Stimulated activated memory B cell treated with anti-CD40 and anti-IgM and Interleukin-4, amounts not matched to agents 10 μg/mL and 1 μg/mL and 100 μg/mL, for 72 hours (primary cell): ENCODE data around the gene DUSP7.
A peak's percentile ranks its signal among the peaks of the same experiment; 100 is the strongest.

Experiments
- ATAC-seq: fragments of 150-1000 bp; cut with Tn5 transposase; 2 replicates; pipeline ENCODE4 v1.10.0; 2021
- H3K27ac Mint-ChIP-seq: one replicate; pipeline ENCODE4 v1.8.0; 2022; ENCODE audit warnings: mild to moderate bottlenecking, mixed read lengths
- H3K27me3 Mint-ChIP-seq: one replicate; pipeline ENCODE4 v1.8.0; 2022; ENCODE audit warnings: mixed read lengths
- H3K36me3 Mint-ChIP-seq: one replicate; pipeline ENCODE4 v1.8.0; 2022; ENCODE audit warnings: mixed read lengths
- H3K4me1 Mint-ChIP-seq: one replicate; pipeline ENCODE4 v1.8.0; 2022; ENCODE audit warnings: mixed read lengths
- H3K4me3 Mint-ChIP-seq: one replicate; pipeline ENCODE4 v1.8.0; 2022; ENCODE audit warnings: mild to moderate bottlenecking, moderate library complexity, mixed read lengths
- H3K9me3 Mint-ChIP-seq: one replicate; pipeline ENCODE4 v1.8.0; 2022; ENCODE audit warnings: mixed read lengths

Gene DUSP7, protein sequence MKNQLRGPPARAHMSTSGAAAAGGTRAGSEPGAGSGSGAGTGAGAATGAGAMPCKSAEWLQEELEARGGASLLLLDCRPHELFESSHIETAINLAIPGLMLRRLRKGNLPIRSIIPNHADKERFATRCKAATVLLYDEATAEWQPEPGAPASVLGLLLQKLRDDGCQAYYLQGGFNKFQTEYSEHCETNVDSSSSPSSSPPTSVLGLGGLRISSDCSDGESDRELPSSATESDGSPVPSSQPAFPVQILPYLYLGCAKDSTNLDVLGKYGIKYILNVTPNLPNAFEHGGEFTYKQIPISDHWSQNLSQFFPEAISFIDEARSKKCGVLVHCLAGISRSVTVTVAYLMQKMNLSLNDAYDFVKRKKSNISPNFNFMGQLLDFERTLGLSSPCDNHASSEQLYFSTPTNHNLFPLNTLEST

DNA sequence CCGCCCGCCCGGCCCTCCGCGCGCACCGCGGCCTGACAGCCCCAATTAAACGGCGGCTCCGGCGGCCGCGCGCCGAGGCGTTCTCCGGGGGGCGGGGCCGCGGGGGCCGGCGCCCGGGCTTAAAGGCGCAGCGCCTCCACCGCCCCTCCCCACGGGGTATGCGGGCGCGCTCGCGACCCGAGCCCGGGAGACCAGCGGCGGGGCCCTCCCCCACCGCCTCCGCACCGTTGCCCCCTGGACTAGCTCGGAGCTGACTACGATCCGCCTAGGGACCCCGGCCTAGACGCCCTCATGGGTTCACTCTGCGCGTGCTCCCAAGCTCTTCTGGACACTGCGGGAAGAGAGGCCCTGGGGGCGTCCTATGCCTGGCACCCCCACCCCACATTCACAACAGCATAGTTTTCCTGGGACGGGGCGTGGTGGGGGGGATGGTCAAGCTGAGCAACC, at the start of gene DUSP7:
DUSP7 (minus strand) TSS at position 51 of the 447 bp plus-strand sequence. CDS start 205 bp downstream, outside the sequence.
- peak within 1 kb of the TSS; percentile 88 for H3K4me3 Mint-ChIP-seq
- ATAC-seq: peak; percentile 67
- peaks cover 63% of the 10 kb centered on the region for H3K4me1 Mint-ChIP-seq
- peaks cover 6% of the 10 kb centered on the region for H3K36me3 Mint-ChIP-seq
- no peaks in the 10 kb centered on the region for H3K9me3 Mint-ChIP-seq
- no peaks in the 10 kb centered on the region for H3K27me3 Mint-ChIP-seq
- H3K27ac Mint-ChIP-seq: peak within 1 kb of the TSS; percentile 87

DNA sequence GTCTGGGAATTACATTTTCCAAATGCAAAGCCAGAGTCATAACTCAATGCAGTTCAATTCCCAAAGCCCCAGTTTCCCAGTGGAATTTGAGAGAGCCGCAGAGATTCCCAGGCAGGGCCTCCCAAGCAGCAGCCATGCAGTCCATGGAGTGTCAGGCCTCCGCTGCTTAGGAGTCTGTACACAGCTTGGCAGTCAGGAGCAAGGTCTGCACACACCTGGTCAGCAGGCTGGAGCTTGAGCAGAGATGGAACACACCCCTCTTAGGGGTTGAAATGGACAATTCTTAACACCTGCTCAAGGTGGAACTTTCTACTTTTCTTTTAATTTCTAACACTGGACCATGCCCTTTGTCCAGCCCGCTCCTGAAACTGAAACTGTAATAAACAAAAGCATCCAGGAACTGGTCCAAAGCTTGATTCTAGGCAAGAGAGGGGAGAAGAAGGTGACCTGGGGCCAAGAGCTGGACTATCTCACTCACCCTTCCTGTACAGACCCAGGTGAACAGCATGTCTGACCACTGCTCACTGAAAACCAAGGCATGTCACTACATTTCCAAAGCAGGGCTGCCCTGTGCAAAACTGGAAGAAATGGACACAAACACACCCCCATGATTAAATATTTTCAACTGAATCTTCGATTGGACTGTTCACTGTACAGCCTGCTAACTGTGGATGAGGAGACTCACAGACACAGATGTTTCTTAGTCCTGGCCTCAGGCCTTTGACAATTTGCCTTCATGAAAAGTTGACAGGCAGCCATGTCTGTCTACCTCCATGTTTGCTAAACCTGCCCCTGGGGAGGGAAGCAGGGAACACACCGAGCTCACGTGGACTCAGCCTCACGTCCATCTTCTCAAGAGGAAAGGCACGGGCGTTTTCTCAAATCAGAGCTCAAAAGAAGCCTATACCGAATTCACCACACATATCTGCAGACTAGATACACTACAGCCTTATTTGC, 48.6 kb upstream of the DUSP7 start:
- no peak for ATAC-seq
- H3K27ac Mint-ChIP-seq: no peak overlapping the region
- H3K9me3 Mint-ChIP-seq: peaks cover 6% of the 10 kb centered on the region
- no peak overlapping the region for H3K4me3 Mint-ChIP-seq
- no peaks in the 10 kb centered on the region for H3K27me3 Mint-ChIP-seq
- peaks cover 27% of the 10 kb centered on the region for H3K36me3 Mint-ChIP-seq
- no peaks in the 10 kb centered on the region for H3K4me1 Mint-ChIP-seq

GRCh38 chr3:52102934-52103333, 46.6 kb upstream of the DUSP7 start:
- peaks cover 38% of the 10 kb centered on the region for H3K36me3 Mint-ChIP-seq
- peaks cover 6% of the 10 kb centered on the region for H3K9me3 Mint-ChIP-seq
- no peak overlapping the region for H3K27ac Mint-ChIP-seq
- H3K27me3 Mint-ChIP-seq: no peaks in the 10 kb centered on the region
- no peak overlapping the region for H3K4me3 Mint-ChIP-seq
- no peaks in the 10 kb centered on the region for H3K4me1 Mint-ChIP-seq
- ATAC-seq: no peak

DNA sequence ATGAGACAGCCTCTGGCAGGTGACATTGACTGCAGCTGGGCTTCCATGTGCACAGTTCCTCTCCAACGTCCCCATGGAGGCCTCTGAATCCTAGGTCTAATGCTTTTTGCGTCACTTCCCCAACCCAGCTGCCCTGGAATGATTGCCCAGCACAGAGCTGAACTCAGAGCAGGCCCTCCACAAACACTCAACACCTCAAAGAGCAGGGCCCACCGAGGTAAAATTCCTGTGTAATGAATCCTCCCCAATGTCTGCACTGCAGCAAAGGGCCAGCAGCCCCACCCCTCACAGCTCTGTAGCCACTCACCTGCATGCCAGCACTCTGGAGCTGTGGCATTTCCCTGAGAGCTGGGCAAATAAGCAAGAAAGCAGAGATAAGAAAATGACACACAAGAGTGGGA, 42.6 kb upstream of the DUSP7 start:
- Mint-ChIP-seq H3K27ac (no peak overlapping the region), H3K4me1 (no peaks in the 10 kb centered on the region), H3K4me3 (no peak overlapping the region), H3K9me3 (peaks cover 6% of the 10 kb centered on the region), H3K36me3 (peaks cover 38% of the 10 kb centered on the region), H3K27me3 (no peaks in the 10 kb centered on the region)
- no peak for ATAC-seq

GRCh38 chr3:52097851-52098507, 41.6 kb upstream of the DUSP7 start:
- Mint-ChIP-seq H3K27ac (no peak overlapping the region), H3K27me3 (no peaks in the 10 kb centered on the region), H3K36me3 (peaks cover 38% of the 10 kb centered on the region), H3K4me3 (no peak overlapping the region), H3K4me1 (no peaks in the 10 kb centered on the region), H3K9me3 (peaks cover 6% of the 10 kb centered on the region)
- no peak for ATAC-seq

DNA sequence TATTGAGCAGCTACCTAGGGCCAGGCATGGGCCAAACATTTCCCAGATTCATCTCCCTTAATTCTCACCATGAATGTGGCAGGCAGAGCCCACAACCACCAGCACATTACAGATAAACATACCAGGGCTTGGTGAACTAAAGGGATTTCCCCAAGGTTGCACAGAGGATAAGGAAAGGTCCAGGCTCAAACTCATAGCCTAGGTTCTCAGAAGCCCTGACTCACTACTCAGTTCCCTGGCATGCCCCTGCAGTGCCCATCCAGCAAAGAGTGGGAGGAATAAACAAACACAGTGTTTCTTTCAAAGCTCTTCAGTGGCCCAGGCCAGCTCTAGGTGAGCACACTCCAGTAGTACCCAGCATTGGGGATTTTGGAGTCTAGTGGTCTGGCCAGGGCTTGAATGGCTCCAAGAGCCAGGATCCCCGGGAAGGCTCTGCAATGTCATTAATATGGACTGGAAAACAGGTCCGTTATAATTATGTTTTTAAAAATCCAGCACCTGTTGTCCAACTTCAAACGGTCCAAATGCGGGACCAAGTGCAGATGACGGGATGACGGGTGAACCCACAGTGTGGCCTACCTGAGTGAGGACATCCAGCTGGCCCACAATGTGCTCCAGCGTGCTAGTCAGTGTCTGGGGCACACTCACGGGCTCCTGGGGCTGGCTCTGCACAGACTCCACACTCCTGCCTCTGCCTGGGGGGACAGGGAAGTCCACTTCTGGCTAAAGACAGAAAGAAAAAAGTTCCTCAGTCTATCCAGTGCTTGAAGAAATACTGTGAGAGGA, 39.8 kb upstream of the DUSP7 start:
- ATAC-seq: no peak
- Mint-ChIP-seq H3K4me3 (no peak overlapping the region), H3K36me3 (peaks cover 23% of the 10 kb centered on the region), H3K27ac (no peak overlapping the region), H3K4me1 (no peaks in the 10 kb centered on the region), H3K9me3 (peaks cover 6% of the 10 kb centered on the region), H3K27me3 (no peaks in the 10 kb centered on the region)

GRCh38 chr3:52094571-52095485, 38.5 kb upstream of the DUSP7 start:
- Mint-ChIP-seq H3K9me3 (no peaks in the 10 kb centered on the region), H3K4me3 (no peak overlapping the region), H3K27me3 (no peaks in the 10 kb centered on the region), H3K27ac (no peak overlapping the region), H3K4me1 (no peaks in the 10 kb centered on the region), H3K36me3 (peaks cover 10% of the 10 kb centered on the region)
- ATAC-seq: no peak

DNA sequence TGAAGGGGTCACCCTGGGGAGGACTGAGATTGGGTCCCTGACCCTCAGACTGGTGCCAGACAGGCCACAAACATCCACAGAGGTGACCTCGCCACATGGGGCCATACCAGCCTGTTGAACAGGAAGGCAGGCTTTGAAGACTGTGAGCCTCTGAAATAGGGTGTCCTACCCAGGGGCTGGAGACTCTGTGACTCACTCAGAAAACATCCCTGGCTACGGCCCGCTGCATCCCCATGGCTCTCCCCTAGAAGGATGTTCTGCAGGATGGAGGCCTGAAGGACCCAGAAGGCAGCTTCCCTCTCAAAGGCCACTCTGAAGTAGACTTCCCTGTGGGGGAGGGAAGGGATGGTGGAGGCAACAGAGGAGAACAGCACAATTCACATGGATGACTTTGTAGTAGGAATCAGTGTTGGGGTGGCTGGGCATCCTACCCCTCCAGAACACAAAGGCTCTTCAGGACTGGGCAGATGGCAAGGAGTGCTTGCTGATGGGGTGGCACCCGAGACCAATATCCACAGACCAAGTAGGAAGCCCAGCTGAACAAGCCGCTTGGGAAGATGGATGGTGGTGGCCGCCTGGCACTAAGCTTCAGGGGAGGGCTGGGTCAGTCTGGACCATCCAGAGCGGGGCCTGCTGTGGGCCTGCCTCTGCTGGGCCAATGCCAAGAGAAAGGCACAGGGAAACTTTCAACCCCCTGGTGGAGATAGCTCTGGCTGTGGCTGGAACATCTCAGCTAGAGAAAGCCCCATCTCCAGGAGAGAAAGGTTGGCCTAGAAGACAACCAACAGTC, 37.6 kb upstream of the DUSP7 start:
- no peaks in the 10 kb centered on the region for H3K27me3 Mint-ChIP-seq
- H3K4me3 Mint-ChIP-seq: no peak overlapping the region
- no peaks in the 10 kb centered on the region for H3K9me3 Mint-ChIP-seq
- H3K4me1 Mint-ChIP-seq: no peaks in the 10 kb centered on the region
- H3K36me3 Mint-ChIP-seq: peaks cover under 1% of the 10 kb centered on the region
- no peak overlapping the region for H3K27ac Mint-ChIP-seq
- no peak for ATAC-seq

- Mint-ChIP-seq H3K4me1 (no peaks in the 10 kb centered on the region), H3K4me3 (no peak overlapping the region), H3K27ac (no peak overlapping the region), H3K9me3 (no peaks in the 10 kb centered on the region), H3K27me3 (no peaks in the 10 kb centered on the region), H3K36me3 (no peaks in the 10 kb centered on the region)
- ATAC-seq: no peak
These were observed 36.5 kb upstream of the DUSP7 start for GRCh38 chr3:52092891-52093290.

GRCh38 chr3:52092271-52092660, 35.9 kb upstream of the DUSP7 start:
- Mint-ChIP-seq H3K27ac (no peak overlapping the region), H3K4me1 (peaks cover 6% of the 10 kb centered on the region), H3K4me3 (no peak overlapping the region), H3K9me3 (no peaks in the 10 kb centered on the region), H3K27me3 (no peaks in the 10 kb centered on the region), H3K36me3 (no peaks in the 10 kb centered on the region)
- no peak for ATAC-seq

- peaks cover 11% of the 10 kb centered on the region for H3K4me1 Mint-ChIP-seq
- H3K4me3 Mint-ChIP-seq: no peak overlapping the region
- H3K9me3 Mint-ChIP-seq: no peaks in the 10 kb centered on the region
- H3K27ac Mint-ChIP-seq: no peak overlapping the region
- no peaks in the 10 kb centered on the region for H3K36me3 Mint-ChIP-seq
- no peak for ATAC-seq
- H3K27me3 Mint-ChIP-seq: no peaks in the 10 kb centered on the region
These were observed 35.4 kb upstream of the DUSP7 start for GRCh38 chr3:52091586-52092270.

GRCh38 chr3:52090933-52091468, 34.6 kb upstream of the DUSP7 start:
- no peaks in the 10 kb centered on the region for H3K9me3 Mint-ChIP-seq
- H3K4me3 Mint-ChIP-seq: no peak overlapping the region
- peaks cover 19% of the 10 kb centered on the region for H3K4me1 Mint-ChIP-seq
- H3K27ac Mint-ChIP-seq: no peak overlapping the region
- H3K36me3 Mint-ChIP-seq: no peaks in the 10 kb centered on the region
- no peaks in the 10 kb centered on the region for H3K27me3 Mint-ChIP-seq
- ATAC-seq: no peak
